ENCODE measurements around the gene CLDN17. TPM values are rescaled to one million over a fixed set of nuclear protein-coding genes. Genes with fewer than 3 reads are reported as not detected.

The CLDN17 gene, protein sequence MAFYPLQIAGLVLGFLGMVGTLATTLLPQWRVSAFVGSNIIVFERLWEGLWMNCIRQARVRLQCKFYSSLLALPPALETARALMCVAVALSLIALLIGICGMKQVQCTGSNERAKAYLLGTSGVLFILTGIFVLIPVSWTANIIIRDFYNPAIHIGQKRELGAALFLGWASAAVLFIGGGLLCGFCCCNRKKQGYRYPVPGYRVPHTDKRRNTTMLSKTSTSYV
- not detected in 2 replicates for total RNA-seq (2014; rRNA removed; shearing (Covaris generic))
- polyA plus RNA-seq (2015; cell fraction: cytosol; rRNA removed), result not detected in 2 replicates
- polyA plus RNA-seq (2015; cell fraction: nucleus; rRNA removed), result not detected in 2 replicates

- DNase-seq (ENCODE audit: low read depth, low spot score), result no peak
- in situ Hi-C loops (cut with HindIII; ENCODE audit: low pct_unique_long_range_greater_than_20kb, low sequenced_read_pairs), result no loop called here
Observed at GRCh38 chr21:30166705-30167104, at the start of gene CLDN17. TSS of gene CLDN17 (minus strand) at chr21:30166805. CDS start at chr21:30166617, 188 bp downstream.

DNA sequence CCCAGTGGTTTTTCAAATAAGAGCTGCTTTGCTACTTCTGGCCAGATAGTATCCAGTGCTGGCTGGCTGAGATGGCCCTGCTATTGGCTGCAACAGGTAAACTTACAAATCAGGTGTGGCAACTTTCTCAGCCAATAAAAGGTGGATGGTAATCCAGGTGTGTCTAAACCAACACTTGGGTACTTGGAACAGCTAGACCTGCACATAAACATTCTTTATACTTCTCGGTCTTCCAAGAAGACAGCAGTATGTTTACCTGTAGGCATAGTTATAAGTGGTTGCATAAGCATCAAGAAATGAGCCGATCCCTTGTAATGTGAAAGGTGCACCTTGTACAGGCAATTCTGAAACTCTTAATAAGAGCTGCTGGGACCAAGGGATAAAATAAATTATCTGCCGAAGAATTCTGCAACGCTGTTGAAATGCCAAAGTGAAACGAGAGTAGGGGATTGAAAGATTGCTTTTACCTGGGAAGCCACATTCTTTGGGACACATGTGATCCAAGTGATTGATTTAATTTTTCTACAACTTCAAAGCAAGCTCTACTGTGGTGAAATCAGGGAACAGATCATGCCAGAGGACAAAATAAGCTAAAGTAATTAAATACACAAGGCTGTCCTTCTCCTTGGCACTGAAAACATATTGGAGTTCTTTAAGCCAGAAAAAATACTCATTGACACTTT is 49.6 kb upstream of the CLDN17 start, which contains the start of gene CLDN8:
Gene CLDN8, minus strand, starts transcription at position 57 of the 683 bp plus-strand sequence. CDS start 172 bp downstream, outside the sequence.
- in situ Hi-C loops (cut with HindIII; ENCODE audit: low pct_unique_long_range_greater_than_20kb, low sequenced_read_pairs), result no loop called here
- no peak for DNase-seq (ENCODE audit: low read depth, low spot score)

GRCh38 chr21:30211071-30211470 is 44.5 kb upstream of the CLDN17 start:
- DNase-seq (ENCODE audit: low read depth, low spot score), result no peak
- in situ Hi-C loops (cut with HindIII; ENCODE audit: low pct_unique_long_range_greater_than_20kb, low sequenced_read_pairs), result no loop called here

- DNase-seq (ENCODE audit: low read depth, low spot score), result peak; percentile 75
- in situ Hi-C loops (cut with HindIII; ENCODE audit: low pct_unique_long_range_greater_than_20kb, low sequenced_read_pairs), result no loop called here
Observed at GRCh38 chr21:30209601-30210000, 43.0 kb upstream of the CLDN17 start.

GRCh38 chr21:30207252-30207579 is 40.6 kb upstream of the CLDN17 start:
- in situ Hi-C loops (cut with HindIII; ENCODE audit: low pct_unique_long_range_greater_than_20kb, low sequenced_read_pairs), result no loop called here
- no peak for DNase-seq (ENCODE audit: low read depth, low spot score)

- DNase-seq (ENCODE audit: low read depth, low spot score), result peak; percentile 59
- in situ Hi-C loops (cut with HindIII; ENCODE audit: low pct_unique_long_range_greater_than_20kb, low sequenced_read_pairs), result no loop called here
Observed at GRCh38 chr21:30206551-30207251, 40.1 kb upstream of the CLDN17 start.

GRCh38 chr21:30200000-30200399 is 33.4 kb upstream of the CLDN17 start:
- in situ Hi-C loops (cut with HindIII; ENCODE audit: low pct_unique_long_range_greater_than_20kb, low sequenced_read_pairs), result no loop called here
- no peak for DNase-seq (ENCODE audit: low read depth, low spot score)

GRCh38 chr21:30194701-30195299 is 28.2 kb upstream of the CLDN17 start:
- DNase-seq (ENCODE audit: low read depth, low spot score), result peak; percentile 77
- in situ Hi-C loops (cut with HindIII; ENCODE audit: low pct_unique_long_range_greater_than_20kb, low sequenced_read_pairs), result no loop called here

- no peak for DNase-seq (ENCODE audit: low read depth, low spot score)
- in situ Hi-C loops (cut with HindIII; ENCODE audit: low pct_unique_long_range_greater_than_20kb, low sequenced_read_pairs), result no loop called here
Observed at GRCh38 chr21:30193201-30193600, 26.6 kb upstream of the CLDN17 start.

GRCh38 chr21:30190554-30190953 is 23.9 kb upstream of the CLDN17 start:
- in situ Hi-C loops (cut with HindIII; ENCODE audit: low pct_unique_long_range_greater_than_20kb, low sequenced_read_pairs), result no loop called here
- DNase-seq (ENCODE audit: low read depth, low spot score), result no peak

DNA sequence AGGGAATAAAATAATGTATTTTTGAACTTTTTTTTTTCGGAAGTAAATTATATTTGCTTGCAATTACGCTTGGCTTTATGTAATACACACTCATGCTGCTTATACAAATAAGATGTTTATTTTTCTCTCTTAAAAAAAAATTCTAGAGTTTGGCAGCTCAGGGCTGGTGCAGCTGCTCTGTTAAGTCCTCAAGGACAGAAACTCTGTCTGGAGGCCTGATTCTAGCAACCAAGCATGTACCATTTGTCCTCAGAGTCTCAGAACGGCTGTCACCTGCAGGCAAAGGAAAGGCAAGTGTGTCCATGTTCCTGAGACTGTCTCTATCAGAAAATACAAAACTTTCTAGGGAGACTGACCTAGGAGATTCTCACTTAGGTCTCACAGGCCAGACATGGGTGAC is 23.2 kb upstream of the CLDN17 start:
- in situ Hi-C loops (cut with HindIII; ENCODE audit: low pct_unique_long_range_greater_than_20kb, low sequenced_read_pairs), result no loop called here
- DNase-seq (ENCODE audit: low read depth, low spot score), result no peak

DNA sequence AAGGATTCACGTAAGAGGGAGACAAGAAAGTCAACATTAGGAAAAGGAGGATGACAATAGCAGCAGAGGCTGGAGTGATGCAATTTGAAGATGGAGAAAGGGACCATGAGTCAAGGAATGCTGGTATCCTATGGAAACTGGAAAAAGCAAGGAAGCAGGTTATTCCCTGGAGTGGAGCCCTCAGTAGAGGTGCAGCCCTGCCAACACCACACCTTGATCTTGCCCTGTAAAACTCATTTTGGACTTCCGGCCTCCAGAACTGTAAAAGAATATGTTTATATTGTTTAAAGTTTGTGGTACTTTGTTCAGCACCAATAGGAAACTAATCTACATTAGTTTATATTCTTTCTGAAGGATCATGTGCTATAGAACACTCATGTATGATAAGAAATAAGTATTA is 19.6 kb upstream of the CLDN17 start:
- in situ Hi-C loops (cut with HindIII; ENCODE audit: low pct_unique_long_range_greater_than_20kb, low sequenced_read_pairs), result no loop called here
- DNase-seq (ENCODE audit: low read depth, low spot score), result no peak

- in situ Hi-C loops (cut with HindIII; ENCODE audit: low pct_unique_long_range_greater_than_20kb, low sequenced_read_pairs), result no loop called here
- peak; percentile 26 for DNase-seq (ENCODE audit: low read depth, low spot score)
Observed at GRCh38 chr21:30168086-30168485, 1.5 kb upstream of the CLDN17 start.

GRCh38 chr21:30166171-30166570 is 434 bp downstream of the CLDN17 start:
- in situ Hi-C loops (cut with HindIII; ENCODE audit: low pct_unique_long_range_greater_than_20kb, low sequenced_read_pairs), result no loop called here
- no peak for DNase-seq (ENCODE audit: low read depth, low spot score)

DNA sequence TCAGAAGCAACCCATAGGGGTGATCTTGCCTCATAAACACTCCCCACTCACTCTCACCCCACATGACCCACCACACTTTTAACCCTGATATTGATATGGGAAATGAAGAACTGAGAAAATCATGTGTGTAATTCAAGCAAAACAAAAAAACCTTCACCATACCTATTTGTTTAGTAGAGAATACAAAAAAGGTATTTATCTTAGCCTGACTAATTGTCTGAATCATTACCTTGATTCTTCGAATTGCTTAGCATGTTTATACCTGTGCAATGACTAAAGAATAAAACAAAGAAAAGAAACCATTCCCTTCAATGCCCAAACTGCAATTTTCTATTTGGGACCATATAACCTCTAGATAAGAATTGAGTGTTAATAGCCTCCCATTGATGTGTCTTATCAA is 1.8 kb downstream of the CLDN17 start:
- in situ Hi-C loops (cut with HindIII; ENCODE audit: low pct_unique_long_range_greater_than_20kb, low sequenced_read_pairs), result no loop called here
- DNase-seq (ENCODE audit: low read depth, low spot score), result no peak

DNA sequence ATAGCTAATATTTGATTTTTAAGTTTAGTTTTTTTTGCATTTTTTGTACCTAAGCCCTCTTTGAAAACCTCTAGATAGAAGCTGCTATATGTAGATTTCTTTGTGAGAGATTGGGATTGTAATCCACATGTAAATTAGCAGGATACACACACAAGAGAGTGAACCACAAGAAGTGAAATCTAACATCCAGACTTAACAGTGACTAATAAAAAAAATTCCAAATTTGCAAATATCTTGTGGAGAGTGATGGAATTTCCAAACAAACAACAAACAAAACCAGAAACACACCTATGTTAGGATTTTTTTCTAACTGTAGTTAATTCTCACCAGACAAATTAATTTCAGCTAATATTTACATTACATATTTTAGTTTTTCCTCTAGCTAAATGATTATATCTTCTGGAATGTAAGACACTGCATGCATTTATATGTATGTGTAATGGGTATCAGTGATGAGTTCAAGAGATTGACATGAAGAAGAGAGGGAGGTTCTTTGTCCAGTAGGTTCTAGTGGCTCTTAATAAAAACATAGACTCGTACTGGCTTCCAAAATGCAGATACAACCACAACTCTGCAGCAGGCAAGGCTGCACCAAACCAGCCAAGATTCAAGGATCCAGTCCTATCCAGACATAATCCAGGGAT is 12.8 kb downstream of the CLDN17 start:
- DNase-seq (ENCODE audit: low read depth, low spot score), result no peak
- in situ Hi-C loops (cut with HindIII; ENCODE audit: low pct_unique_long_range_greater_than_20kb, low sequenced_read_pairs), result no loop called here

- DNase-seq (ENCODE audit: low read depth, low spot score), result no peak
- in situ Hi-C loops (cut with HindIII; ENCODE audit: low pct_unique_long_range_greater_than_20kb, low sequenced_read_pairs), result no loop called here
Observed at GRCh38 chr21:30152792-30153191, 13.8 kb downstream of the CLDN17 start.

- no peak for DNase-seq (ENCODE audit: low read depth, low spot score)
- in situ Hi-C loops (cut with HindIII; ENCODE audit: low pct_unique_long_range_greater_than_20kb, low sequenced_read_pairs), result no loop called here
Observed at GRCh38 chr21:30148906-30149305, 17.7 kb downstream of the CLDN17 start.

All from SK-MEL-5 (cell line).